GM18505 (cell line): ENCODE data around the gene VPS37C.
A peak's percentile ranks its signal among the peaks of the same experiment; 100 is the strongest.
"Not testable (repeated sequence)": the region's sequence is repeated elsewhere in the genome, so short reads cannot be mapped to it uniquely, and the experiment has no call there.

ENCODE experiments used
- ATAC-seq: cut with Tn5 transposase; IDR thresholded peaks from one replicate; pipeline ENCODE4 v1.9.1; 2021; ENCODE audit not compliant: unreplicated experiment
- POLR2A ChIP-seq: IDR thresholded peaks from 4 replicates; pipeline ENCODE4 v1.6.1; 2011; ENCODE audit warnings: borderline replicate concordance; ENCODE audit not compliant: insufficient read depth, insufficient read length; ENCODE audit errors: extremely low read depth

The VPS37C gene

GRCh38 chr11:61103851-61104423, 57.3 kb downstream of the VPS37C start:
- ATAC-seq = no peak
- TF ChIP-seq POLR2A = no peak

GRCh38 chr11:61102667-61103571, 58.3 kb downstream of the VPS37C start:
- no peak for ATAC-seq
- TF ChIP-seq POLR2A = no peak

GRCh38 chr11:61098778-61099177, 62.4 kb downstream of the VPS37C start:
- no peak for TF ChIP-seq POLR2A
- no peak for ATAC-seq

- ATAC-seq = not testable (repeated sequence)
These were observed 63.0 kb downstream of the VPS37C start for GRCh38 chr11:61098261-61098660.

GRCh38 chr11:61095021-61095420, 66.2 kb downstream of the VPS37C start:
- no peak for ATAC-seq
- TF ChIP-seq POLR2A = no peak

GRCh38 chr11:61094167-61094566, 67.1 kb downstream of the VPS37C start:
- not testable (repeated sequence) for ATAC-seq

- ATAC-seq = no peak
- no peak for TF ChIP-seq POLR2A
These were observed 68.1 kb downstream of the VPS37C start for GRCh38 chr11:61092908-61093763.

- no peak for ATAC-seq
- peak; percentile 60 for TF ChIP-seq POLR2A
These were observed 68.9 kb downstream of the VPS37C start for GRCh38 chr11:61092280-61092766.

- no peak for ATAC-seq
- TF ChIP-seq POLR2A = peak; percentile 28
These were observed 69.6 kb downstream of the VPS37C start for GRCh38 chr11:61091373-61092279.

GRCh38 chr11:61090982-61091372, 70.2 kb downstream of the VPS37C start:
- no peak for TF ChIP-seq POLR2A
- no peak for ATAC-seq

- no peak for ATAC-seq
- no peak for TF ChIP-seq POLR2A
These were observed 70.7 kb downstream of the VPS37C start for GRCh38 chr11:61090521-61090920.

GRCh38 chr11:61089806-61090491, 71.3 kb downstream of the VPS37C start:
- no peak for ATAC-seq

More at GRCh38 chr11:61089806-61090491, 71.3 kb downstream of the VPS37C start:
- TF ChIP-seq POLR2A = no peak
